GM15510 (cell line): Measurements from ENCODE around the gene C12orf76.

Source experiments
- POLR2A ChIP-seq: IDR thresholded peaks from 3 replicates; pipeline ENCODE4 v1.6.1; 2011; ENCODE audit warnings: borderline replicate concordance; ENCODE audit not compliant: insufficient read length; ENCODE audit errors: extremely low read depth

Gene C12orf76

GRCh38 chr12:110048242-110049027 lies at the start of gene C12orf76:
C12orf76 (minus strand) TSS chr12:110048522; CDS start chr12:110048495, 27 bp downstream.
- TF ChIP-seq POLR2A, result peak; percentile 85

- TF ChIP-seq POLR2A, result no peak
These were observed 45.4 kb upstream of the C12orf76 start for GRCh38 chr12:110093631-110094311.

DNA sequence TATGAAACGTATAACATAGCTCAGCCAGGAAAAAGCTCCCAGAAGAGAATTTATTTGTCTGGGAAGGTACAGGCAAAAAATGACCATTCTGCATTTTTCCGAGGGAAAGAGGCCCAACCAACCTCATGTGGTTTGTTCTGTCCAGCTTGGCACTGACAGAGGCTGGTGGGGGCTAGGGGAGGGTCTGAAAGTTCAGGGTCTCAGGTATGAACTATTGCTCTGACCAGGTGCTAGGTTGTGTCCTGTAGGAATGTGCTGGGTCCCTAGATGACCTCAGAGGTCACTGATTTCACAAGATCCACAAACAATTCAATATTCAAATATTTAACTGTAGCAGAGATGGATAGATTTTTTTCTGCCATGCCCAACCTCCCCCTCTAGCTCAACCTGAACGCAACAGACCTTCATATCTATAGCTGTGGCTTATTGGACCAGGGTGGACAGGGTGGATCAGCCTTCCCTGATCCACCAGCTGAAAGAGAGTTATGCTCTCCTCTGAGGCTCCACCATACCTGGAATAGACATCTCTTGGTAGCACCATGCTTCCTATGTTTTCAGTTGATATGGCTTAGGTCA lies 42.9 kb upstream of the C12orf76 start:
- no peak for TF ChIP-seq POLR2A

GRCh38 chr12:110090266-110091135 lies 42.2 kb upstream of the C12orf76 start:
- TF ChIP-seq POLR2A, result no peak

- TF ChIP-seq POLR2A, result no peak
These were observed 40.6 kb upstream of the C12orf76 start for GRCh38 chr12:110088936-110089335.

- no peak for TF ChIP-seq POLR2A
These were observed 36.1 kb upstream of the C12orf76 start for GRCh38 chr12:110084314-110085015.

GRCh38 chr12:110080410-110080809 lies 32.1 kb upstream of the C12orf76 start:
- TF ChIP-seq POLR2A, result no peak

GRCh38 chr12:110079477-110080400 lies 31.4 kb upstream of the C12orf76 start:
- peak; percentile 37 for TF ChIP-seq POLR2A

GRCh38 chr12:110077800-110078199 lies 29.5 kb upstream of the C12orf76 start:
- no peak for TF ChIP-seq POLR2A

DNA sequence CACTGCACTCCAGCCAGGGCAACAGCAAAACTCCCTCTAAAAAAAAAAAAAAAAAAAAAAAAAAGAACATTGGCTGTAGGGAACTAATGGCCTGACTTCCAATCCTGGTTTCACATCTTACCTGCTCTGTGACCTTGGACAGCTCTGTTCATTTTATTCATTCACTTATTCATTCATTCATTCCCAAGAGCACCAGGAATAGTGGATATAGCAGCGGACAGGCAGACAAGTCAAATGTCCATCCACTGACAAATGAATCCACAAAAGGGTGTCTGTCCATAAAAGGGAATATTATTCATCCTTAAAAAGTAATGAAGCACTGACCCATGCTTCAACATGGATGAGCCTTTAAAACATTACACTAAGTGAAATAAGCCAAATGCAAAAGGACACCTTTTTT lies 27.6 kb upstream of the C12orf76 start:
- TF ChIP-seq POLR2A, result no peak

- no peak for TF ChIP-seq POLR2A
These were observed 25.8 kb upstream of the C12orf76 start for GRCh38 chr12:110074089-110074488.

- no peak for TF ChIP-seq POLR2A
These were observed 24.9 kb upstream of the C12orf76 start for GRCh38 chr12:110073049-110073831.
